ENCODE data around the gene MLNR.

- TF ChIP-seq CTCF (IDR thresholded peaks at IDR 0.05; ENCODE audit: insufficient read depth, low read length) (no peak), REST (IDR thresholded peaks at IDR 0.05; ENCODE audit: insufficient replicate concordance, low read depth) (no peak), POLR2AphosphoS5 (IDR thresholded peaks at IDR 0.05; ENCODE audit: low read depth) (no peak), SPI1 (IDR thresholded peaks at IDR 0.05; ENCODE audit: borderline replicate concordance, low read depth) (no peak), GABPA (IDR thresholded peaks at IDR 0.05; ENCODE audit: low read depth) (no peak)
Measured at GRCh38 chr13:49271264-49271663, 51.1 kb downstream of the MLNR start.
